ENCODE measurements around the gene SIX3. TPM values are rescaled to one million over a fixed set of nuclear protein-coding genes. Genes with fewer than 3 reads are reported as not detected.
A peak's percentile ranks its signal among the peaks of the same experiment; 100 is the strongest.

The SIX3 gene
- total and polyA plus RNA-seq, 2 donors (not counting 1 experiment from before 2014, with no cell fraction given) = not detected

DNA sequence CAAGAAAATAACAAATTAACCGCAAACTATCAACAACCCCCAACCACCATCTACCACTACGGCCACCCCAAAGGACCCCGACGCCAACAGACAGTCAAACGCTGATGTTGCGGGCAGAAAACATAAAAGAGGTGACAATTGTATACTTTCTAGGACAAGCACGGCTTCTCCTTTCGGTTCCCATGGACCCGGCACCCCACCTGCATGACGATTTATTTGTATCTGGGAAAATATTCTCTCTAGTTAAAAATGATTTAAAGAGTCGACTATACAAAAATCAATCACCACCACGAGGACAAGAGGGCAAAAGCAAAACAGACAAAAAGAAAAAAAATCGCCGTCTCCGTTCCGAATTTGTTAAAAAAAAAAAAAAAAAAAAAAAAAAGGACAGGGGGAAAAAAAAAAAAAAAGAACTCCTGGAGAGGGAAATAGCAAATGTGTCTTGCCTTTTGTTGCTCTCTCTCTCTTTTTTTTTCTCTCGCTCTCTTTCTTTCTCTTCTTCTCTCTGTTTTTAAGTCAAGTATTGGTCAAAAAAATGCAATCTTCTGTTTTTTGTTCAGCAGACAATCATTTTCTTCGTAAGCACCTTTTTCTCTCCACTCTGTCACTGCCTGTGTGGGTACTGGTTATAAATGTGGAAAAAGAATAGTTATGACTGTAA, 3.6 kb downstream of the SIX3 start:
- H3K36me3 ChIP-seq (replicated peaks in 1 of 2; ENCODE audit: control extremely low read depth in 1 of 2, control insufficient read depth in 1 of 2, extremely low read depth in 1 of 2, insufficient read depth in 2 of 2, low read length in 1 of 2) = no peaks in the 10 kb centered on the region
- no peak for TF ChIP-seq EZH2 (IDR thresholded peaks at IDR 0.05; ENCODE audit: borderline replicate concordance, insufficient read depth, low read depth, low read length, poor library complexity, severe bottlenecking)
- TF ChIP-seq, protein P1, sequence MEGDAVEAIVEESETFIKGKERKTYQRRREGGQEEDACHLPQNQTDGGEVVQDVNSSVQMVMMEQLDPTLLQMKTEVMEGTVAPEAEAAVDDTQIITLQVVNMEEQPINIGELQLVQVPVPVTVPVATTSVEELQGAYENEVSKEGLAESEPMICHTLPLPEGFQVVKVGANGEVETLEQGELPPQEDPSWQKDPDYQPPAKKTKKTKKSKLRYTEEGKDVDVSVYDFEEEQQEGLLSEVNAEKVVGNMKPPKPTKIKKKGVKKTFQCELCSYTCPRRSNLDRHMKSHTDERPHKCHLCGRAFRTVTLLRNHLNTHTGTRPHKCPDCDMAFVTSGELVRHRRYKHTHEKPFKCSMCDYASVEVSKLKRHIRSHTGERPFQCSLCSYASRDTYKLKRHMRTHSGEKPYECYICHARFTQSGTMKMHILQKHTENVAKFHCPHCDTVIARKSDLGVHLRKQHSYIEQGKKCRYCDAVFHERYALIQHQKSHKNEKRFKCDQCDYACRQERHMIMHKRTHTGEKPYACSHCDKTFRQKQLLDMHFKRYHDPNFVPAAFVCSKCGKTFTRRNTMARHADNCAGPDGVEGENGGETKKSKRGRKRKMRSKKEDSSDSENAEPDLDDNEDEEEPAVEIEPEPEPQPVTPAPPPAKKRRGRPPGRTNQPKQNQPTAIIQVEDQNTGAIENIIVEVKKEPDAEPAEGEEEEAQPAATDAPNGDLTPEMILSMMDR (IDR thresholded peaks at IDR 0.05) = no peak
- peaks cover 46% of the 10 kb centered on the region for H3K4me1 Mint-ChIP-seq
- POLR2A ChIA-PET = no interaction called here
- CTCF ChIA-PET = interaction anchor here (1.0 to 1.1 kb wide), 2 partner anchors 10 to 13 kb away, joined by 3 read pairs; no protein-coding TSS in a partner anchor
- ATAC-seq (ENCODE audit: low read depth) (no peak), DNase-seq (peak; percentile 21)
- H3K4me3 ChIP-seq (ENCODE audit: control extremely low read depth in 1 of 5, extremely low read depth in 1 of 5, insufficient read depth in 1 of 5, low read depth in 2 of 5, low read length in 4 of 5) = peak overlapping the region in 1 of 5 experiments; percentile 11
- H3K4me3 Mint-ChIP-seq = peak overlapping the region; percentile 50
- H4K20me1 ChIP-seq (ENCODE audit: control insufficient read depth, insufficient read depth, low read length, poor library complexity, severe bottlenecking) = no peaks in the 10 kb centered on the region
- intact Hi-C loops (cut with micrococcal nuclease) = loop anchor here (5.0 kb wide), 1 partner anchor 143 kb away; no protein-coding TSS in a partner anchor
- H3K27ac ChIP-seq (ENCODE audit: low read length in 2 of 2) = no peak overlapping the region
- peaks cover 0 to 46% (median 0%) of the 10 kb centered on the region in 3 donors for H3K9me3 ChIP-seq (ENCODE audit: control extremely low read depth in 1 of 3, control insufficient read depth in 2 of 3, insufficient read depth in 1 of 3, low read length in 2 of 3)
- H3K4me2 ChIP-seq (replicated peaks; ENCODE audit: low read depth, low read length, poor library complexity, severe bottlenecking) = peak overlapping the region; percentile 93
- no peak overlapping the region for H3K9ac ChIP-seq (ENCODE audit: low read length)
- H3K27me3 Mint-ChIP-seq = peaks cover 77% of the 10 kb centered on the region
- no peaks in the 10 kb centered on the region for H3K79me2 ChIP-seq (ENCODE audit: control insufficient read depth, insufficient read depth, low read length)
- H3K9me3 Mint-ChIP-seq (ENCODE audit: insufficient read depth) = no peaks in the 10 kb centered on the region
- 14% methylated on average over 6 of the region's 18 CpGs for WGBS (ENCODE audit: insufficient coverage)
- H3K27me3 ChIP-seq (replicated peaks in 1 of 4; ENCODE audit: control extremely low read depth in 1 of 4, control insufficient read depth in 3 of 4, insufficient read depth in 4 of 4, low read length in 3 of 4) = peaks cover 0 to 93% (median 63%) of the 10 kb centered on the region in 4 experiments
- H3K4me1 ChIP-seq (ENCODE audit: control insufficient read depth in 2 of 2, insufficient read depth in 2 of 2, low read length in 2 of 2) = peaks cover 58 to 63% of the 10 kb centered on the region in 2 donors
- H2AFZ ChIP-seq (ENCODE audit: insufficient read depth, low read depth, low read length, poor library complexity, severe bottlenecking) = no peak overlapping the region
- no peak overlapping the region for H3K27ac Mint-ChIP-seq

DNA sequence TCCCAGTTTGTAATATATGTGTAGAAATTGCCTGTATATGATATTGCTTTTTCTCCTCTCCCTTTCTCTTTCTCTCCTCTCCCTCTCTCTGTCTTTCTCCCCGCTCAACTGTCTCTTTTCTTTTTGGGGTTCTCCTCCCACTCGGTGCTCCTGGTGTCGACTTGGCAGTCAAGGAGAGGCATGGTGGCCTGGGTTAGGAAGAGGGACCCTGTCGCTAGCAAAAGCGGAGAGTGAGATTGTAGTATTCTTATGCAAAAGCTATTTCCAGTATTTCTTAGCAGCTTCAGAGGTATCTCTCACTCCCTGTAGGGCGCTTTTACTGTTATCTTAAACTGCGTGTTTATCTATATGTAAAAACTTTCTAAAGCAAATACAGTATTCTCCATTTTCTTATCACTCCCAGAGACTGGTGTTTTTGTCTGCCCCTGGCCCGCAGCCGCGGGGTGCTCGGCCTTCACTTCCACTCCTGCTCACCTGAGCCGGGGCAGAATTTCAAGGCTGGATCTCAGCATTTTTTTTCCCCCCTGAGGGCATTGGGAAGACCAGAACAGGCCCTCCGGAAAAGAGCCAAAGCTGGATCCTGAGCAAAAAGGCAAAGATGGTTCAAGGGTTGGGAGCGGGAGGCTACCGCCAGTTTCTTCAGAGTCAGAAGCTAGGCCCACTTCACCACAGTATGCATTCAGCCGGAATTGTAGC, 4.3 kb downstream of the SIX3 start:
- H3K9me3 ChIP-seq (ENCODE audit: control extremely low read depth in 1 of 3, control insufficient read depth in 2 of 3, insufficient read depth in 1 of 3, low read length in 2 of 3) = peaks cover 0 to 39% (median 0%) of the 10 kb centered on the region in 3 donors
- H3K27ac ChIP-seq (ENCODE audit: low read length in 2 of 2) = no peak overlapping the region
- Mint-ChIP-seq H3K4me1 (peaks cover 45% of the 10 kb centered on the region), H3K9me3 (ENCODE audit: insufficient read depth) (no peaks in the 10 kb centered on the region), H3K27ac (no peak overlapping the region), H3K27me3 (peaks cover 78% of the 10 kb centered on the region), H3K4me3 (no peak overlapping the region)
- no peaks in the 10 kb centered on the region for H4K20me1 ChIP-seq (ENCODE audit: control insufficient read depth, insufficient read depth, low read length, poor library complexity, severe bottlenecking)
- H2AFZ ChIP-seq (ENCODE audit: insufficient read depth, low read depth, low read length, poor library complexity, severe bottlenecking) = no peak overlapping the region
- POLR2A ChIA-PET = no interaction called here
- TF ChIP-seq, protein P1 (IDR thresholded peaks at IDR 0.05) = no peak
- no peak for TF ChIP-seq EZH2 (IDR thresholded peaks at IDR 0.05; ENCODE audit: borderline replicate concordance, insufficient read depth, low read depth, low read length, poor library complexity, severe bottlenecking)
- H3K4me2 ChIP-seq (replicated peaks; ENCODE audit: low read depth, low read length, poor library complexity, severe bottlenecking) = no peak overlapping the region
- DNase-seq (no peak), ATAC-seq (ENCODE audit: low read depth) (no peak)
- no peaks in the 10 kb centered on the region for H3K36me3 ChIP-seq (replicated peaks in 1 of 2; ENCODE audit: control extremely low read depth in 1 of 2, control insufficient read depth in 1 of 2, extremely low read depth in 1 of 2, insufficient read depth in 2 of 2, low read length in 1 of 2)
- WGBS (ENCODE audit: insufficient coverage) = 20% methylated on average over 9 of the region's 16 CpGs
- intact Hi-C loops (cut with micrococcal nuclease) = no loop called here
- H3K9ac ChIP-seq (ENCODE audit: low read length) = no peak overlapping the region
- H3K27me3 ChIP-seq (replicated peaks in 1 of 4; ENCODE audit: control extremely low read depth in 1 of 4, control insufficient read depth in 3 of 4, insufficient read depth in 4 of 4, low read length in 3 of 4) = peaks cover 0 to 93% (median 67%) of the 10 kb centered on the region in 4 experiments
- CTCF ChIA-PET = interaction anchor here (1.0 to 1.1 kb wide), 2 partner anchors 9 to 13 kb away, joined by 3 read pairs; no protein-coding TSS in a partner anchor
- H3K79me2 ChIP-seq (ENCODE audit: control insufficient read depth, insufficient read depth, low read length) = no peaks in the 10 kb centered on the region
- peaks cover 52 to 64% of the 10 kb centered on the region in 2 donors for H3K4me1 ChIP-seq (ENCODE audit: control insufficient read depth in 2 of 2, insufficient read depth in 2 of 2, low read length in 2 of 2)
- H3K4me3 ChIP-seq (ENCODE audit: control extremely low read depth in 1 of 5, extremely low read depth in 1 of 5, insufficient read depth in 1 of 5, low read depth in 2 of 5, low read length in 4 of 5) = no peak overlapping the region

Data from B cell (primary cell).